Measurements from ENCODE around the gene GSE1.

The GSE1 gene

GRCh38 chr16:85706449-85707034 lies 93.4 kb downstream of the GSE1 start:
- no peak for DNase-seq (ENCODE audit: low read depth)

GRCh38 chr16:85707528-85708095 lies 94.5 kb downstream of the GSE1 start:
- DNase-seq (ENCODE audit: low read depth): no peak

- no peak for DNase-seq (ENCODE audit: low read depth)
Measured at GRCh38 chr16:85708338-85708737, 95.2 kb downstream of the GSE1 start.

- no peak for DNase-seq (ENCODE audit: low read depth)
Measured at GRCh38 chr16:85709766-85710585, 96.9 kb downstream of the GSE1 start.

- DNase-seq (ENCODE audit: low read depth): no peak
Measured at GRCh38 chr16:85710732-85711131, 97.6 kb downstream of the GSE1 start.

- no peak for DNase-seq (ENCODE audit: low read depth)
Measured at GRCh38 chr16:85711982-85712587, 99.0 kb downstream of the GSE1 start.

GRCh38 chr16:85712801-85713200 lies 99.7 kb downstream of the GSE1 start:
- DNase-seq (ENCODE audit: low read depth): no peak

- no peak for DNase-seq (ENCODE audit: low read depth)
Measured at GRCh38 chr16:85715169-85716021, 102.3 kb downstream of the GSE1 start.

- DNase-seq (ENCODE audit: low read depth): no peak
Measured at GRCh38 chr16:85716022-85716679, 103.0 kb downstream of the GSE1 start.

GRCh38 chr16:85716680-85717038 lies 103.5 kb downstream of the GSE1 start:
- DNase-seq (ENCODE audit: low read depth): no peak

GRCh38 chr16:85717393-85718152 lies 104.5 kb downstream of the GSE1 start:
- peak; percentile 35 for DNase-seq (ENCODE audit: low read depth)

- no peak for DNase-seq (ENCODE audit: low read depth)
Measured at GRCh38 chr16:85718153-85718477, 105.0 kb downstream of the GSE1 start.

- no peak for DNase-seq (ENCODE audit: low read depth)
Measured at GRCh38 chr16:85718682-85719081, 105.6 kb downstream of the GSE1 start.

- no peak for DNase-seq (ENCODE audit: low read depth)
Measured at GRCh38 chr16:85719605-85720301, 106.6 kb downstream of the GSE1 start.

GRCh38 chr16:85720302-85720637 lies 107.1 kb downstream of the GSE1 start:
- no peak for DNase-seq (ENCODE audit: low read depth)

GRCh38 chr16:85722128-85722893 lies 109.2 kb downstream of the GSE1 start:
- no peak for DNase-seq (ENCODE audit: low read depth)

- no peak for DNase-seq (ENCODE audit: low read depth)
Measured at GRCh38 chr16:85724126-85724879, 111.2 kb downstream of the GSE1 start.

- DNase-seq (ENCODE audit: low read depth): no peak
Measured at GRCh38 chr16:85724936-85725335, 111.8 kb downstream of the GSE1 start.
